BJ (cell line): ENCODE measurements around the gene DNM3. TPM values are rescaled to one million over a fixed set of nuclear protein-coding genes. Genes with fewer than 3 reads are reported as not detected.

Source experiments
- CTCF ChIA-PET: fragments of 350-600 bp; formaldehyde crosslinking; extraction: SDS; loops from one replicate; lab custom pipeline; 2021; ENCODE audit warnings: antibody characterized with exemption, inconsistent platforms; lab: Yijun Ruan, JAX
- POLR2A ChIA-PET: fragments of 300-600 bp; sonication (Branson Sonifier 250); formaldehyde crosslinking; extraction: SDS; loops from one replicate; lab custom pipeline; 2021; ENCODE audit warnings: antibody characterized with exemption; lab: Charles Lee
- DNase-seq: peaks from one replicate; pipeline ENCODE4 v3.0.0-alpha.2; 2011; ENCODE audit warnings: low read depth
- H3K27me3 ChIP-seq: 2 replicates; pipeline ENCODE4 v1.6.0; 2011; ENCODE audit warnings: low read length; ENCODE audit not compliant: control insufficient read depth, insufficient read depth
- H3K36me3 ChIP-seq: 2 replicates; pipeline ENCODE4 v1.5.1; 2011; ENCODE audit warnings: low read length; ENCODE audit not compliant: control insufficient read depth, insufficient read depth
- H3K4me3 ChIP-seq: 2 replicates; pipeline ENCODE4 v1.5.1; 2011; ENCODE audit warnings: low read depth, mild to moderate bottlenecking, control low read depth, low read length
- CTCF ChIP-seq: IDR thresholded peaks from 2 replicates; pipeline ENCODE4 v1.5.1; 2011; ENCODE audit warnings: low read depth, mild to moderate bottlenecking, control low read depth, inconsistent platforms, low read length, moderate library complexity; ENCODE audit not compliant: insufficient read depth
- polyA plus RNA-seq: library from polyadenylated mRNA; depleted of rRNA; stranded (reverse); fragments of >200 nt; gene quantifications from 2 replicates; pipeline ENCODE4 v1.2.3, GENCODE V29; 2011

Gene DNM3
- polyA plus RNA-seq, 1 experiment, result 0.26 TPM

- TF ChIP-seq CTCF, result no peak
- no peak for DNase-seq
- no peak overlapping the region for H3K4me3 ChIP-seq
- no peaks in the 10 kb centered on the region for H3K27me3 ChIP-seq
- ChIA-PET POLR2A (no interaction called here), CTCF (interaction anchor here (1.0 to 4.8 kb wide), 10 partner anchors 9 to 449 kb away, joined by 3 to 36 read pairs (median 4); no protein-coding TSS in a partner anchor)
- H3K36me3 ChIP-seq, result no peaks in the 10 kb centered on the region
Observed at GRCh38 chr1:172451002-172451443, 609.7 kb downstream of the DNM3 start.

- Histone ChIP-seq H3K4me3 (no peak overlapping the region), H3K36me3 (no peaks in the 10 kb centered on the region), H3K27me3 (no peaks in the 10 kb centered on the region)
- ChIA-PET POLR2A (no interaction called here), CTCF (interaction anchor here (2.0 to 4.8 kb wide), 3 partner anchors 9 to 267 kb away, joined by 7 to 36 read pairs (median 9); partner anchors contain the start of gene PIGC)
- DNase-seq, result no peak
- no peak for TF ChIP-seq CTCF
Observed at GRCh38 chr1:172452536-172453152, 611.3 kb downstream of the DNM3 start.

GRCh38 chr1:172453153-172453545 is 611.9 kb downstream of the DNM3 start:
- Histone ChIP-seq H3K27me3 (no peaks in the 10 kb centered on the region), H3K36me3 (no peaks in the 10 kb centered on the region), H3K4me3 (no peak overlapping the region)
- DNase-seq, result no peak
- ChIA-PET CTCF (interaction anchor here (0.7 to 2.7 kb wide), 3 partner anchors 9 to 266 kb away, joined by 3 to 9 read pairs (median 7); partner anchors contain the start of gene PIGC), POLR2A (no interaction called here)
- TF ChIP-seq CTCF, result no peak

- no peak for TF ChIP-seq CTCF
- Histone ChIP-seq H3K27me3 (no peaks in the 10 kb centered on the region), H3K36me3 (no peaks in the 10 kb centered on the region), H3K4me3 (no peak overlapping the region)
- DNase-seq, result no peak
- CTCF ChIA-PET, result interaction anchor here (0.7 to 2.7 kb wide), 5 partner anchors 10 to 451 kb away, joined by 3 to 9 read pairs (median 3); partner anchors contain the start of gene PIGC
- POLR2A ChIA-PET, result no interaction called here
Observed at GRCh38 chr1:172453607-172454006, 612.3 kb downstream of the DNM3 start.

GRCh38 chr1:172455451-172455850 is 614.2 kb downstream of the DNM3 start:
- Histone ChIP-seq H3K27me3 (no peaks in the 10 kb centered on the region), H3K36me3 (no peaks in the 10 kb centered on the region), H3K4me3 (no peak overlapping the region)
- POLR2A ChIA-PET, result no interaction called here
- DNase-seq, result no peak
- no peak for TF ChIP-seq CTCF
- CTCF ChIA-PET, result interaction anchor here (0.6 kb wide), 1 partner anchor 287 kb away, joined by 3 read pairs; no protein-coding TSS in a partner anchor
